ENCODE data around the gene CDK5RAP1.

The CDK5RAP1 gene

GRCh38 chr20:33325350-33325749 is 76.0 kb downstream of the CDK5RAP1 start:
- H3K4me3 ChIP-seq (replicated peaks; ENCODE audit: low read depth, low read length), result no peak overlapping the region
- DNase-seq (ENCODE audit: extremely low read depth, low read depth), result no peak
- no peak for TF ChIP-seq CTCF (IDR thresholded peaks at IDR 0.05; ENCODE audit: low read depth, low read length, missing control alignments)

- no peak for DNase-seq (ENCODE audit: extremely low read depth, low read depth)
Measured at GRCh38 chr20:33323236-33323635, 78.1 kb downstream of the CDK5RAP1 start.

GRCh38 chr20:33322456-33322855 is 78.9 kb downstream of the CDK5RAP1 start:
- no peak overlapping the region for H3K4me3 ChIP-seq (replicated peaks; ENCODE audit: low read depth, low read length)
- DNase-seq (ENCODE audit: extremely low read depth, low read depth), result no peak
- TF ChIP-seq CTCF (IDR thresholded peaks at IDR 0.05; ENCODE audit: low read depth, low read length, missing control alignments), result no peak

More at GRCh38 chr20:33323236-33323635, 78.1 kb downstream of the CDK5RAP1 start:
- H3K4me3 ChIP-seq (replicated peaks; ENCODE audit: low read depth, low read length), result no peak overlapping the region
- TF ChIP-seq CTCF (IDR thresholded peaks at IDR 0.05; ENCODE audit: low read depth, low read length, missing control alignments), result no peak

- no peak overlapping the region for H3K4me3 ChIP-seq (replicated peaks; ENCODE audit: low read depth, low read length)
- no peak for TF ChIP-seq CTCF (IDR thresholded peaks at IDR 0.05; ENCODE audit: low read depth, low read length, missing control alignments)
- DNase-seq (ENCODE audit: extremely low read depth, low read depth), result no peak
Measured at GRCh38 chr20:33320006-33320405, 81.3 kb downstream of the CDK5RAP1 start.

GRCh38 chr20:33318096-33318429 is 83.3 kb downstream of the CDK5RAP1 start:
- no peak for TF ChIP-seq CTCF (IDR thresholded peaks at IDR 0.05; ENCODE audit: low read depth, low read length, missing control alignments)
- no peak for DNase-seq (ENCODE audit: extremely low read depth, low read depth)

GRCh38 chr20:33317424-33318095 is 83.8 kb downstream of the CDK5RAP1 start:
- H3K4me3 ChIP-seq (replicated peaks; ENCODE audit: low read depth, low read length), result no peak overlapping the region
- DNase-seq (ENCODE audit: extremely low read depth, low read depth), result no peak
- no peak for TF ChIP-seq CTCF (IDR thresholded peaks at IDR 0.05; ENCODE audit: low read depth, low read length, missing control alignments)

More at GRCh38 chr20:33318096-33318429, 83.3 kb downstream of the CDK5RAP1 start:
- H3K4me3 ChIP-seq (replicated peaks; ENCODE audit: low read depth, low read length), result no peak overlapping the region

GRCh38 chr20:33316958-33317357 is 84.4 kb downstream of the CDK5RAP1 start:
- TF ChIP-seq CTCF (IDR thresholded peaks at IDR 0.05; ENCODE audit: low read depth, low read length, missing control alignments), result no peak
- DNase-seq (ENCODE audit: extremely low read depth, low read depth), result no peak
- H3K4me3 ChIP-seq (replicated peaks; ENCODE audit: low read depth, low read length), result no peak overlapping the region
